Endometrium (tissue), 2 donors: ENCODE data around the gene CHRNA7.

Experiments
- FAIRE-seq: peaks from 2 replicates; lab custom pipeline; 2012; peaks lifted over from hg19 to GRCh38; lab: Jason Lieb, UNC
- donor health status: control.
- donor health status: control.

The CHRNA7 gene

DNA sequence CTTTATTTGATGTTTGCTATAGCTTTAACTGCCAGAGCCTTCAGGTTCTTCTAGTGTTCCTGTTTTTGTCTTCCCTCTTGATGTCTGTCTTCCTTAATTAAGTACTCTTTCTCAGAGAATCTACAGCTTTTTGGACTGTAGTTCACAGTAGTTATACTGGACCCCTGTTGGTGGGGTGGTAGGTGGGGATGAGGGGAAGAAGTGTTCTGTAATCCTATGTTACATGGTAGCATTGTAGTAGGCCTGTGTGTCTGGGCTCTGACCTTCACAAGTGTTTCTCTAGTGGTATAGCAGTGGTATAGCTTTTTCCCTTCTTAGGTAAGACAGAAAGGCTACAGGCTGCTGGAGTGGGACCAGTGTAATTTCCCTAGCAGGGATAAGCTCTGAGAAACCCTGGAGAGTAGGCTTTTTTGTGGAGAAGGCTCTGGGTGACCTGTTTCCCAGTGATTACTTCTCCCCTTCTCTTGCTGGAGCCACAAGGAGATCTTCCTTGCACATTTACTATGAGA is 59.6 kb downstream of the CHRNA7 start:
- no peak for FAIRE-seq

DNA sequence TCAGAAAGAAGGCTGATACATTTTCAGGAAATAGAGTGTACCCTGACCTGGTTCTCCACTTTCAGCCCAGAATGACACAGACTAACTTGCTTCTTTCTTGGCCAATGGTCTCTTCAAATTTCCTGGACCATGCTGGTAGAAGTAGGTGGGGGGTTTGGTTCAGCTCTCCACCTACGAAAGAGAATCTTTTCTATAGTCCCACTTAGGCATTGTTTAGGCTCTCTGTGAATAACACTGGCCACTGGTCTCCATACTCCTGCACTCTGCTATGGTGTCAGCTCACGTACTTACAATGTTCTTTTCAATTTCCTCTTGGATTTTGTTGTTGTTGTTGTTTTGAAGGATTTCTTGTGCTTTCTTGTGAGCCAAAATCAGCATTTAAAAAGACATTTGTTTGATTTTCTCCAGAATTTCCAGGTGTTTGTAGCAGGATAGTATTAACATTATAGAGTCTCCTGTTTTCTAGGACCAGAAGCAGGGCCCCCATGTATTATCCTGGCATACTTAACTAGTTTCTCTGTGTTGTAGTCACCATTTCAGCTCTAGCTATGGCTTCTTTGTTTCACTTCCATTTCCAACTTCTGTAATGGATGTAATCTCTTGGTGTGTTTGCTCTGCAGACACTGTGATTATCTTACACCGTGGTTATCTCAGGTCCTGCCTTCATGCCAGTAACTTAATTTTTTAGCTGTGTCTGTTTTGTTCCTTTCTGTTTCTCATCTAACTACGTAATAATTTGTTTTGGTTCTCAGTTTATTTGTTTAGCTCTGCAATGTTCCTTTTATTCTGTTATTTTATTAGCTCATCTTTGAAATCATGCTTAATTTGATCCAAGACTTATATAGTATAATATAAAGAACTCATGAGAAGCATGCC is 61.4 kb downstream of the CHRNA7 start:
- no peak for FAIRE-seq

DNA sequence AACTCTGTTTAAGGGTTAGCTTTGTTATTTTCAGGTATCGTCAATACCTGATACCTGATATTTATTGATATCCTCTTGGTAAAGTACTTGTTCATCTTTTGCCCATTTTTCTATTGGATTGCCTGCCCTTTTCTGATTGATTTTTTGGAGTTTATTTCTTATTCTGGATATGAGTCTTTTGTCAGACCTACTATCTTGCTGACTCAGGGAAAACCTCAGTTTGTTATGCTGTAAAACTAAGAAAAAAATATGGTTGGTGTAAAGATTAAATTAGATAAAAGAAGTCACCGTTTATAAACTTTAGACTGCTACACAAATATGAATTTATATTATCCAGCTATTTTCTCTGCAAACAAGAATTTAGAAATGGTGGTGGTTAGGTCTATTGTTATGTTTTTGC is 65.9 kb downstream of the CHRNA7 start:
- no peak for FAIRE-seq

DNA sequence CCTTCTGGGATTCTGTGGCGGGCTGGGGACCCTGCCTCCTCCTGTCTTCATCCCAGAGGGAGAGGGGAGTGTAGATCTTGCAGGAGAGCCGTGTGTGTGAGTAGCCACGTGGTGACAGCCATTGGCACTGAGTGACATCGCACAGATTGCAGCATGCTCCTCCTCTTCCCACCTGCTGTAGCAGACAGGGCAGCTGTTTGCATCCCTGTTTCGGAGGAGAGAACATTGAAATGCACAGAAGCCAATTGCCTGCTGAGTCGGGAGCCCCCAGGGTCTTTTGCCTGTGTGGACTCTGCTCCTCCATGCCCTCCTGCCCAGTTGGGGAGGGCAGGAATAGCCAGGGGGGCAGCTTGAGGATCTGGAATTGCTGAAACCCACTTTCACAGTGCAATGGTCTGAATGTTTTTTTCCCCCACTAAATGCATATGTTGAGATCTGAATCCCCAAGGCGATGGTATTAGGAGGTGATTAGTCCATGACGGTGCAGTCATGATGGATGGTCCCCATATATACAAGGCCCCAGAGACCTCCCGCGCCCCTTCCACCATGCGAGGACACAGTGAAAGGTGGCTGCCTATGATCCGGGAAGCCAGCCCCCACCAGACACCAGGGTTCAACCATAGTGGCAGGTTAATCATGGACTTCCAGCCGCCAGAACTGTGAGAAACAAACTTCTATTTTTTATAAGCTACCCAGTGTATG is 66.8 kb downstream of the CHRNA7 start:
- no peak for FAIRE-seq

- no peak for FAIRE-seq
Observed at GRCh38 chr15:32098033-32098432, 67.7 kb downstream of the CHRNA7 start.

- FAIRE-seq, result no peak
Observed at GRCh38 chr15:32099097-32099785, 68.9 kb downstream of the CHRNA7 start.

DNA sequence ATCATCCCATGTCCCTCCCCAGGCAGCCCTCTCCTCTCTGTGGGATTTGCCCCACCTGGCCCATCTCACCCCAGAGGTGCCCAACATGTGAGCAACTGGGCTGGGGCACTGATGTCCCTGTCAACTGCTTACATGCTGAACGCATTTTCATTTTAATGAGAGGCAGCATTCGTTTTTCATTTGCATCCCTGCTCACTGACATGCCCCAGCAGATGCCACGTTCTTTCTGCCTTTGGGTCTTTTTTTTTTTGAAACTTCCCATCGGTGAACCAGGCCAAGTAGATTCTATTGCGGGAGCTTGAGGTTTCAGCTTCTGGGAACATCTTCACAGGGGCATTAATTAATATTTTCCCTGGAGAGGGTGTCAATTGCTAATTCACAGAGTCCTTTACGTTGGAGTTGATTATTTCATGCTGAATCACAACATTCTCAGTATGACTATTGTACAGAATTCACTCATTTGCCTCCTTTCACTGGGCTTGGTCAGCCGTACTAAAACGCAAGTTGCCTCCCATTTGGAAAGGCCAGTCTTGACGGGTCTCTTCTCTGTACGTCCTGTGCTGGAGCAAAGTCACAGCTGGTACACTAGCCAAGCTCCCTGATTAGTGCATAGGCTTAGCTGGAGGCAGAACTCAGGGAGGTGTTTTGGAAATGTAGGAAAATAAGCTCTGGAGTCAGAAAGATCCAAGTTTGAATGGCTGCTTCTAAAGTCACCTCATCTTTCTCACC is 69.8 kb downstream of the CHRNA7 start:
- no peak for FAIRE-seq

- no peak for FAIRE-seq
Observed at GRCh38 chr15:32104061-32104995, 74.0 kb downstream of the CHRNA7 start.

GRCh38 chr15:32105258-32106241 is 75.2 kb downstream of the CHRNA7 start:
- no peak for FAIRE-seq

GRCh38 chr15:32106401-32107381 is 76.4 kb downstream of the CHRNA7 start:
- FAIRE-seq, result no peak

DNA sequence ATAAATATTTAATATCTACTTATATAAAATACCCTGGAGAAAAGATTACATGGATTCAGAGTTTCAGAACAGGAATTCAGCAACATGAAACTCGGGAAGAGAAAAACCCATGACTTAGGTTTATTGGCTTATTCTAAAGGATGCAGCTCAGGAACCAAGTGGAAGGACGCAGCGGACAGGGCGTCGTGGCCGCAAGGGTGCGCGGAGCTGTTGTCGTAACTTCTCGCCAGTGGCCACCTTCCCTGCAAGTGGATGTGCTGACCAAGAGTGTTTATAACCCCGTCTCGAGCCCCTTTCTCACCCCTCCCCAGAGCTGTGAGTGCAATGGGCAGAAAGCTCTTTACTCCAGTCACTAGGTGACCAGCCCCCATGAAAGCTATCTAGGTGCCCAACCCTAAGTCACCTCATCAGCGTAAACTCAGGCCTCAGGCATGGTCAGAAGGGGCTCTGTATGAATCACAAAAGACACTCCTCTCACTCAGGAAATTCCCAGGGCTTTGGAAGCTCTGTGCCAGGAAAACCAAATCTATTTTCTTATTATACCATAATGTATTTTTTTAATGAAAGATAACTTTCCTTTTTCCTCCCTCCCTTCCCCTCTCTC is 77.3 kb downstream of the CHRNA7 start:
- no peak for FAIRE-seq

- no peak for FAIRE-seq
Observed at GRCh38 chr15:32108661-32109060, 78.3 kb downstream of the CHRNA7 start.

DNA sequence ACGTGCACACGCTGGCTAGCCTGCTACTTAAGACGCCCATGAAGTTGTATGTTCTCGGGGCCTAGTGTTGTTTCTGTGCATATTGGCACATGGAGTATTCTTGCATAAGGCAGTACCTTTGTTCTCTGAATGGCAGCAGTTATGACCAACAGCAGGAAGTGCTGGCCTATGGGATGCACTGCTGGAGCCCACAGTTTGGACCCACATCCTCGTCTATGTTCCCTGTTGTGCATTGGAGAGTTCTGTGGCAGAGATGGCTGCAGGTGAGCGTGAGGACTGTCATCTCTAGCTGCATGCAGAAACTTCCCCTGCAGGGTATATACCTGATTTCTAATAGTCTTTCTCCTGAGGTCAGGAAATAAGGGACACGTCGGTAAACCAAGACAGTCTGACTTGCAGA is 81.8 kb downstream of the CHRNA7 start:
- FAIRE-seq, result no peak

DNA sequence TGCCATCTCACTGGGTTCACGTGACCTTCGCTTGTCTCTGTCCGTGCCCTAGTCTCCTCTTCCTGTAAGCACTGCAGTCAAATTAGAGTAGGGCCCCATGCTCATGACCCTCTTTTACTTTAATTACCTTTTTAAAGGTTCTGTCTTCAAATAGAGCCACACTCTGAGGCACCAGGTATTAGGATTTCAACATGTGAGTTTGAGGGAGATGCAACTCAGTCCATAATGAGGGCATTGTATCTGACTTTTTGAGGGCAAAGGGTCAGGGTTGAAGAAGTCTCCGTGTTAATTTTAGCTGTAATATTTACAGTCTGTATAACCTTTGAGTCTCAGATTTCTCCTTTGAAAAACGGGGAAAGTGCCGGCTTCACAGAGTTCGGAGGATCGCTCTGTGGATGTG is 82.9 kb downstream of the CHRNA7 start:
- FAIRE-seq, result no peak

DNA sequence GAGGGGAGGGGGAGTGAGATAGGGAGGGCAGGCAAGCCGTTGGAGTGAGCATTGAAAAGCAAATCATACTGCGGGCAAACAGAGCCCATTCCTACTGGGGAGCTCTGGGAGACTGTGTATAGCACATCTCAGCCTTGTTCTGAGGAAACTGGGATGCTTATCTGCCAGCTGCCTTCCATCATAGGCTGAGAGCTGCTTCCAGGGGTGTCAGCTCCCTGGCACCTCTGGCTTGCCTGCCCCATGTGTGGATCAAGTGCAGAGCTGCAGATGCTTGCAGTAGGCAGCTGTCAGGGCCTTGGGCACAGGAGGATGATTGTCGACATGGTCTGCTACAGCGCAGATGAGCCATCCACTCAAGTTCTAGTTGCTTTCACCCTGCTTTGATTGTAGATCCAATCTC is 86.8 kb downstream of the CHRNA7 start:
- FAIRE-seq, result no peak

DNA sequence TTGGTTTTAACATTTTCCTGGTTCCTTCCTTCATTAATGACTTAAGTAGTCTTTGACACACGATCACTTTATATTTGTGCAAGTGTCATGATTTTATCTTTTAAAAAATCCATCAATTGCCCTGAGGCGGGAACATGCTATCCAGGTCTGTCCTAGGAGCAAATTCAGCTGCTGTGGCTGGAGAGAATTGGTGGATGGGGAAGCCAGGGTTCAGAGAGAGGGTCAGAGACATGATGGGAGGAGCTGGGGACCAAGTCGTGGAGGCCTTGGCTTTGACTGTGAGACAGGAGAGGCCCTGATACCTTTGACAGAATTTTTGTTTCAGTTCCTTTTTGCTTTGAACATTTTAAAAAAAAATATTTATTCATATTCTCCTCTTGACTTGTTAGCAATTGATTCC is 89.0 kb downstream of the CHRNA7 start:
- FAIRE-seq, result no peak

GRCh38 chr15:32119694-32120330 is 89.5 kb downstream of the CHRNA7 start:
- FAIRE-seq, result no peak
